GM20000 (cell line): ENCODE results near the gene FAM83B.

Experiments
- DNase-seq: peaks from one replicate; pipeline ENCODE4 v3.0.0; 2012; ENCODE audit warnings: low spot score
- TF ChIP-seq, protein P1 (sequence below): IDR thresholded peaks from 2 replicates; pipeline ENCODE4 v1.5.1; 2012; ENCODE audit warnings: mild to moderate bottlenecking, control low read depth; ENCODE audit errors: extremely low read depth, missing control alignments

Gene FAM83B

DNA sequence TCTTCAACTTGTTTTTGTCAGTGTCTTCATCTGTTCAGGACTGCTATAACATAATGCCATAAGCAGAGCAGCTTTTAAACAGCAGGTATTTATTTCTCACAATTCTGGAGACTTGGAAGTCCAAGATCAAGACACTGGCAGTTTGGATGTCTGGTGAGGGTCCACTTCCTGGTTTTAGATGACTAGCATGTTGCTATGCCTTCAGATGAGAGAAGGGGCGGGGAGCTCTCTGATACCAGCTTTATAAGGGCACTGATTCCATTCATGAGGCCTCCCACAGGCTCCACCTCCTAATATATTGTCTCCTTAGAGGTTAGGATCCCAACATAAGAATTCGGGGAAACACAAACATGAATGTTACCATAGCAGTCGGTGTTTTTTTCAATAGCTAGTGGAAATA is 52.9 kb downstream of the FAM83B start:
- no peak for DNase-seq
- TF ChIP-seq, protein P1, sequence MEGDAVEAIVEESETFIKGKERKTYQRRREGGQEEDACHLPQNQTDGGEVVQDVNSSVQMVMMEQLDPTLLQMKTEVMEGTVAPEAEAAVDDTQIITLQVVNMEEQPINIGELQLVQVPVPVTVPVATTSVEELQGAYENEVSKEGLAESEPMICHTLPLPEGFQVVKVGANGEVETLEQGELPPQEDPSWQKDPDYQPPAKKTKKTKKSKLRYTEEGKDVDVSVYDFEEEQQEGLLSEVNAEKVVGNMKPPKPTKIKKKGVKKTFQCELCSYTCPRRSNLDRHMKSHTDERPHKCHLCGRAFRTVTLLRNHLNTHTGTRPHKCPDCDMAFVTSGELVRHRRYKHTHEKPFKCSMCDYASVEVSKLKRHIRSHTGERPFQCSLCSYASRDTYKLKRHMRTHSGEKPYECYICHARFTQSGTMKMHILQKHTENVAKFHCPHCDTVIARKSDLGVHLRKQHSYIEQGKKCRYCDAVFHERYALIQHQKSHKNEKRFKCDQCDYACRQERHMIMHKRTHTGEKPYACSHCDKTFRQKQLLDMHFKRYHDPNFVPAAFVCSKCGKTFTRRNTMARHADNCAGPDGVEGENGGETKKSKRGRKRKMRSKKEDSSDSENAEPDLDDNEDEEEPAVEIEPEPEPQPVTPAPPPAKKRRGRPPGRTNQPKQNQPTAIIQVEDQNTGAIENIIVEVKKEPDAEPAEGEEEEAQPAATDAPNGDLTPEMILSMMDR = no peak

DNA sequence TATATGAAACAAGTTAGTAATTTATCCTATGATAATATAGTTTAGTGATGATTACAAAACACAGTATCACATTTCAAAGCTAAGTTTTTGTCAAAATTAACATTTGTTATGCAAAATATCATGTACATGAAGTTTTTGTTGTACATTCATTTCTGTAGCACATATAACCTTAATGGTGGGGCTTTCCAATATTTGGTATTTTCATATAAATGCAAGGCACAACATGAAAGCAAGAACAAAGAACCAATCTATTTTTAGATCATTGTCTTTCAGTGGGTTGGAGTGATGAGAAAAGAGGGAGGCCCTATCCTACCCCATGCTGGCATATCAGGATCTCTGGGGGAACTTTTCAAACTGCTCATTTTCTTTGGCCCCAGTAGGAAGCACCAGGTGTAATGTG is 53.4 kb downstream of the FAM83B start:
- TF ChIP-seq, protein P1 = no peak
- no peak for DNase-seq

DNA sequence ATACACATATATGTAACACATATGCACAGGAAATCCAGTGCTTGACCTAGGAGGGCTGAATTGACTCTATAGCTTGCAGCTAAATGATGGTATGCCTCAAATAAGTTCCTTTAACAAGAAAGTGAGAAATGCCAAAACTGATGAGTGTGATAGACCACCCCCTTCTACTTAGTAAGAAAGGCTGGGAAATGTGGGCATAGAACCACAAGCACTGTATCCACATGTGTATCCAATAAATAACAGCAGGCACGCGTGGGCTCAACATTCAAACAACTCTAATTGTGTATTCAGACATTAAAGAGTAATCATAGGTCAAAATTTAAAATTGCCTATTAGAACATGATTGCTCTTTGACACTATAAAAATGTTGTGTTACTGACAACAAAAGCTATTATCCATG is 54.1 kb downstream of the FAM83B start:
- no peak for DNase-seq
- TF ChIP-seq, protein P1 = no peak

DNA sequence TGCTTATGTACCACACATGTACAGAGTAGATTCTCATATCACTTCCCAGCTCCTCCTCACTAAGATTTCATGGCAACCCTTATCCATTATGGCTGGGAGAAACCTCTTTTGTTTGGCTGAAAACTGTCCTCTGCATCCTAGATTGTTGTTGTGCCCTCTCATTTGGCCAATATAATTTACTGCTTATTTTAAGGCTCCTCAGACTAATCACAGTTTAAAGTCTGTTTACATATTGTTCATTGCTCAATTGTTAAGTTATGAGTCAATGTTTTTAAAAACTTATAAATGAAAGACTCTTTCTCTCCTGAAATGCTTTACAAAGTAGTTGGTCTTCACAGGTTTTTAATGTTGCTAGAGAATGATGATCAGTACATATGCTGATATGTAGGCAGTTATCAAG is 57.3 kb downstream of the FAM83B start:
- TF ChIP-seq, protein P1 = no peak
- no peak for DNase-seq

DNA sequence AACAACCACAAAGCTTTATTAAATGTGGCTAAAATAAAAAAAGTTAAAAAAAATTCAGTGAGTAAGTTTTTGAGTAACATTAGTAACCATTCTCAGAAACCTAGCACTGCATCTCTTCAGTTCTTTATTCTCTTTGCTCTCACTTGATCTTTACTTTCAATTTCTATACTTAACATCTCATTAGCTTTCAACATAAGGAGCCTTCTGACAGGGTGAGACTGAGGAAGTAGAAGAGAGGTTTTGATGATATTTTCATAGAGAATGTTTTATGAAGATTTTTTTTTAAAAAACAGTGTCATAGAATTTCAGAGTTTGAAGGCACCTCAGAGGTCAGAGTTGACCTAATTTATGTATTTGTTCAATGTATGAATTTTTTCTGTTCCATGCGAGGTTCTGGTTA is 60.8 kb downstream of the FAM83B start:
- TF ChIP-seq, protein P1 = no peak
- peak; percentile 25 for DNase-seq

DNA sequence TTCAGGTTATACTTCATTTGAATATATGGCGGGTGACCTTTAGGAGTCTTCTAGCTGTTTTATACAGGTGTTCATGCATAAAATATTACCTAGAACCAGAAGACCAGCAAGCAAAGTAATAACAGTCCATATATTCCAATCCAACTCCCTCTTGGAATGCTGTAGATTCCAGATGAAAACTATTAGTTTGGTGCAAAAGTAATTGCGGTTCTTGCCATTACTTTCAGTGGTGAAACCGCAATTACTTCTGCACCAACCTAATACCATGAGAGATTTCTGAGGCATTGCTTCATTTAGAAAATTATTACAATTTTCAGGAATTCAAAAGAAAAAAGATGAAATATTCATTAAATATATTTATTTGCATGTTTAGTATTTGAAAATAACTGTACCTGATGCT is 62.6 kb downstream of the FAM83B start:
- TF ChIP-seq, protein P1 = no peak
- no peak for DNase-seq

DNA sequence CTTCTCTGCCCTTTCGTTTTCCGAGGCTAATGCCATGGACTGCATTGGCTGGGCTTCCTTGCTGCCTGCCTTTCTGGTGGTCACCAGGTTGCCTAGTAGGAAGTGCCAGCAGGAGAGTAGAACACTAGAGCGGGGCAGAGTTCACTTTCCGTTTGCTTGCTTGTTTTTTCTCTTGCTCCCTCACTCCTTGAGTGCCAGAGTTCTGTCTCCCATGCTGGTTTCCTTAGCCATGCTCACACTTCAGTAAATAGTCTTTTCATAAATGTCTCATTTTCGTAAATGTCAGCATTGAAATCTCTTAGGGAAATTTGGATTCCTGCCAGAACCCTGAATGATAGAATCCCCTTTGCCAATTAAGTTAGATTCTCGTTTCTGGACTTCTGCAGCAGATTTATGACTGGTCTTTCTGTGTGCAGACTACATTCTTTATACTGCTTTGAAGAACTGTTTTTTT is 63.9 kb downstream of the FAM83B start:
- no peak for DNase-seq
- TF ChIP-seq, protein P1 = no peak
